GM18517 (cell line): Measurements from ENCODE around the gene FDX1.
A peak's percentile ranks its signal among the peaks of the same experiment; 100 is the strongest.

Source experiments
- ATAC-seq: cut with Tn5 transposase; IDR thresholded peaks from one replicate; pipeline ENCODE4 v1.9.1; 2021; ENCODE audit warnings: mild to moderate bottlenecking, moderate library complexity; ENCODE audit not compliant: unreplicated experiment

The FDX1 gene

GRCh38 chr11:110431051-110431672, 1.4 kb downstream of the FDX1 start:
- no peak for ATAC-seq

- no peak for ATAC-seq
These were observed 1.9 kb downstream of the FDX1 start for GRCh38 chr11:110431674-110432073.

GRCh38 chr11:110432713-110433392, 3.1 kb downstream of the FDX1 start:
- no peak for ATAC-seq

DNA sequence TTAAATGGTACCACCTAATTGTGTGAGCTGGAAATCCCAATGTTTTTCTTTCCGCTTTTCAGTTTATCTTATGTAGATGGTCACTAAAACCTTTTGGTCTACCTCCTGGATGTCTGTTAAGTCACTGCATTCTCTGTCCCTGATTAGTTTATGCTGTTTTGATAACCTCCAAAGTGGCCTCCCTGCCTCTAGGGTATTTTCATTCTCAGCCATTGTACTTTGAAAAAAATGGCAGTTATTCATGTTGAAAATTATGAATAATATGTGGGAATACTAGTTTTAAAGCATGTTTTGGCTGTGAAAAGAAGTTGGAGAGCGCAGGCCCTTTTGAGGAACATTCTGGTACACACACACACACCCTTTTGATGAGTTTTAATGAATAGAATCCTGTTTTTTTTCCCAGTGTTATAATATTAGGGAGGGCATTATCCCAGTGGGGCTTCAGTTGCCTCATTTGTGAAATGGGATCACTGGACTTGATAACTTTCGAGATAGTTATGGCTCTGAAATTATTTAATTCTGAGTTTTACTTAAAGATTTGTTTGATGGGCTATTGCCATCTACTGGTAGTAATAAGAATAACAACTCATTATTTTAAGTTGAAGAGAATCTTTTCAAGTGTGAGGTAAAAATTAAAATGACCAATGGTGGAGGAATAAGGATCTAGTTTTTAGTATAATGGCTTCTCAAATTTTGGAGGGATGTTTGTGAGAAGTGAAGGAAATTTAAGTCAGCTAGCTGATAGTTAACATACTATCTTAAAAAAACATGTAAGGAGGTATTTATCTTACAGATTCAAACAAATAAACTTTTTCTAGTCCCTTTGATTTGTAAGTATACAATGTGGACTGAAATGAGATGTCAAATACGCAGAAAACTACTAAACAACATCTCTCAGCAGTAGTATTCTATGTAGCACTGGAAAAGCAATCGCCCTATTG, 3.9 kb downstream of the FDX1 start:
- no peak for ATAC-seq

GRCh38 chr11:110434952-110435779, 5.4 kb downstream of the FDX1 start:
- ATAC-seq: peak; percentile 3

GRCh38 chr11:110435780-110436717, 6.3 kb downstream of the FDX1 start:
- peak; percentile 44 for ATAC-seq

- ATAC-seq: no peak
These were observed 8.3 kb downstream of the FDX1 start for GRCh38 chr11:110438017-110438416.

DNA sequence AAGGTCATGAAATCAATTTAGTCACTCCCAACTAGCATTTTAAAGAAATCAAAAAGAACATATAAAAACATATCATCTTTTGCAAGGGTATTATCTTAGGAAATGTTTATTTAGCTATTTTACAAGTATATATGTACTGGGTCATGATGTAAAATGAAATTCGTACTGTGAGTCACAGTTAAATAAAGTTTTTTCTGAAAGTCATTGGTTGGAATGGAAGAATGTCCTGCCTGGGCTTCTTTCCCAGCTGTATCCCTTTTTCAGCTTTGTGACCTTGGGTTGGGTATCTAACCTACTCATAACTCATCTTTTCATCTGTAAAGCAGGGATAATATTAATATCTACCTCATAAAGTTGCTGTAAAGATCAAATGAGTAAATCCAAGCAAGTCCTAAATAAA, 15.7 kb downstream of the FDX1 start:
- no peak for ATAC-seq

- ATAC-seq: no peak
These were observed 16.3 kb downstream of the FDX1 start for GRCh38 chr11:110446061-110446460.

GRCh38 chr11:110446594-110446993, 16.8 kb downstream of the FDX1 start:
- no peak for ATAC-seq

DNA sequence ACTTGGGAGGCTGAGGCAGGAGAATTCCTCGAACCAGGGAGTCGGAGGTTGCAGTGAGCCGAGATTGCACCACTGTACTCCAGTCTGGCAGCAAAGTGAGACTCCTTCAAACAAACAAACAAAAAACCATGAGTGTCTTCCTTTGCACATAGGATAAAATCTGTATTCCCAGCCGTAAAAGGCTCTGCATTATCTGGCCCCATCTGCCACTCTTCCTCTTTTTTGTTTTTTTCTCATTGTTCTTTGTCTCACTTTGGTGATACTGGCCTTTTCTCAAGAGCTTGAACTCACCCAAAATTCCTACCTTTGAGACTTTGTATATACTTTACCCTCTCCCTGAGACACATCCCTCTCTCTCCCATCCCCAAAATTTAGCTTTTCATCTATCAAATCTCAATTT, 17.6 kb downstream of the FDX1 start:
- no peak for ATAC-seq

GRCh38 chr11:110447897-110448745, 18.4 kb downstream of the FDX1 start:
- ATAC-seq: peak; percentile 49

DNA sequence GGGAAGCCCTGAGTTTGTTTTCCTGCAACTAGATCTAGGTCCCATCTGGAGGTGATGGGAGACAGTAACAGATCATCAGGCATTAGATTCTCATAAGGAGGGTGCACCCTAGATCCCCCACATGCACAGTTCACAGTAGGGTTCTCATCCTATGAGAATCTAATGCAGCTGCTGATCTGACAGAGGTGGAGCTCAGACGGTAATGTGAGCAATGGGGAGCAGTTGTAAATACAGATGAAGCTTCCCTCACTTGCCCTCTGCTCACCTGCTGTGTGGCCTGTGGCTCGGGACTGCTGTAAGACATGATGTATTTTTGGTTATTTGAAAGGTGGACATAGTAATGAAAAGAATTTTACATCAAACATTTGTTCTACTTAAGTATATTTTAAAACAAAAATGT, 20.5 kb downstream of the FDX1 start:
- no peak for ATAC-seq

DNA sequence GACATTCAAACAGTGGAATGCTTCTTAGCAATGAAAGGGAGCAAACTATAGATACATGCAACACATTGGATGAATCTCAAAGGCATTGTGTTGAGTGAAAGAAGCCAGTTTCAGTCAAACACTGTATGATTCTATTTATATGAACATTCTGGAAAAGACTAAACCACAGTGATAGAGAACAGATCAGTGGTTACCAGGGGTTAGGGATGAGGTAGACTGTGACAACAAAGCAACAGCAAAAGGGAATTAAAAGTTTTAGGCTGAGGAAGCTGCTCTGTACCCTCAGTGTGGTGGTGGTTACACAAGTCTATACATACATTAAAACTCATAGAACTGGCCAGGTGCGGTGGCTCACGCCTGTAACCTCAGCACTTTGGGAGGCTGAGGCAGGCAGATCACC, 23.0 kb downstream of the FDX1 start:
- ATAC-seq: no peak

DNA sequence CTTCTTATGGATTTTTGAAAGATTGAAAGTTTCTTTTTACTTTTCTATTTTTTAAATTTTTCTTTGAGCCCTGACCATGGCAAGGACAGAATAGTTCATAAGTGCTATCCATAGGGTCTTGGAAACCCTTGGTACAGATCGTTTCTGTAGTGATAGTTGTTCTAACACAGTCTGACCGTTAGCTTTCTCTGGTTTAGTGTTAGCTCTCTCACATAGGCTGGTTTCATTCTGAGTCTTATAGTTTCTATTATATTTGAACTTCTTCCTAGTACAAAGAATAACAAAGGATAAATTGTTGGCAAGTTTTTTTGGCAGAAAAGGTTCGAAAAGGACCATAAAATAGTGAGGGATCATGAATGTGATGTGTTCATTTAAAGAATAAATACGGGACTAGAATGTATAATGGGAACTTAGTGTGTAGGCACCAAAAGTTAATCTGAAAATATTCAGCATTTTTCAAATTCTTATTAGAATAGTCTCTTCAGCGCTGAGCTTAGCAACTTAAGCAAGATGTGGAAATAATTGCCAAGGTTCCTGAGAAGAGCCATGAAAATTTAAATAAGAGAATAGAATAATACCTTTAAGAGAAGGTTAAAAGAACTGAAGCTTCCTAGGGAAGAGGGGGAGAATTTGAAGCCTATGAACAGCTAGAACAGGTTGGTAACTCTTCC, 24.1 kb downstream of the FDX1 start:
- peak; percentile 89 for ATAC-seq

DNA sequence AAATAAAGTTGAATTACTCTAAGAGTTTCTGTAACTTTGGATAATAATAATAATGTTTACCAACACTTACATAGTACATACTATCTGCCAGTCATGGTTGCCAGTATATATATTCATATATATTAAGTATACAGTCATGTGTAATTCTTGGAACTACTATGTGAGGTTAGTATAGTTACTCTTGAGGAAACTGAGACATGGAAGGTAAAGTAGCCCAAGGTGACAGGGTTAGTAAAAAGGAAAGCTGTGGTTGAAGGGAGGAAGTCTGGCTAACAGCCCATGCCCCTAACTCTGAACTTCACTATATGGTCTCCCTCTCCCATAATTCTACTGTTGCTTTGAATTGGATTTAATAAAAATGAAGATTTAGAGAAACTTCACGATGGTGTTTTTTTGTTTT, 24.9 kb downstream of the FDX1 start:
- ATAC-seq: no peak

GRCh38 chr11:110455718-110456117, 26.0 kb downstream of the FDX1 start:
- no peak for ATAC-seq

- no peak for ATAC-seq
These were observed 33.4 kb downstream of the FDX1 start for GRCh38 chr11:110463153-110463552.
